Sigmoid colon (tissue), 4 donors: ENCODE data around the gene DCAF12L1.

Source experiments
- CTCF ChIP-seq, 4 experiments: fragments of 450-650 bp in 3 of 4; fragments of 200-600 bp in 1 of 4; IDR thresholded peaks; one replicate each; pipeline ENCODE4 v1.5.1; 2016 to 2019; ENCODE audit warnings: antibody characterized with exemption in 4 of 4, mild to moderate bottlenecking in 3 of 4, moderate library complexity in 2 of 4
- POLR2A ChIP-seq, 2 donors: fragments of 450-650 bp; IDR thresholded peaks; one replicate each; pipeline ENCODE4 v1.6.1; 2016; ENCODE audit warnings: antibody characterized with exemption in 2 of 2, mild to moderate bottlenecking in 2 of 2, moderate library complexity in 2 of 2
- POLR2AphosphoS5 ChIP-seq, 4 donors: sonication (generic); formaldehyde crosslinking; IDR thresholded peaks; one replicate each; pipeline ENCODE4 v1.6.1; 2017; ENCODE audit warnings: antibody characterized with exemption in 4 of 4

GRCh38 chrX:126550816-126551215 lies 1.8 kb downstream of the DCAF12L1 start:
- TF ChIP-seq CTCF (IDR thresholded peaks at IDR 0.05) (no peak), POLR2A (IDR thresholded peaks at IDR 0.05) (no peak), POLR2AphosphoS5 (IDR thresholded peaks at IDR 0.05) (no peak)
